GM15510 (cell line): Measurements from ENCODE around the gene THADA.

Experiments used
- POLR2A ChIP-seq: IDR thresholded peaks from 3 replicates; pipeline ENCODE4 v1.6.1; 2011; ENCODE audit warnings: borderline replicate concordance; ENCODE audit not compliant: insufficient read length; ENCODE audit errors: extremely low read depth

THADA gene

DNA sequence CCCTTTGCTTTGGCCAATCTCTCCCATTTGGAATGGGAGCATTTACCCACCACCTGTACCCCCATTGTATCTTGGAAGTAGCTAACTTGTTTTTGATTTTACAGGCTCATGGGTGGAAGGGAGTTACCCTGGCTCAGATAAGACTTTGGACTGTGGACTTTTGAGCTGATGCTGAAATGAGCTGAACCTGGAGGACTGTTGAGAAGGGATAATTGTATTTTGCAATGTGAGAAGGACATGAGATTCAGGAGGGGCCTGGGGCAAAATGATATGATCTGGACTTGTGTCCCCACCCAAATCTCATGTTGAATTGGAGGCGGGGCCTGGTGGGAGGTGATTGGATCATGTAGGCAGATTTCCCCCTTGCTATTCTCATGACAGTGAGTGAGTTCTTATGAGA, 310.9 kb downstream of the THADA start:
- TF ChIP-seq POLR2A, result no peak

DNA sequence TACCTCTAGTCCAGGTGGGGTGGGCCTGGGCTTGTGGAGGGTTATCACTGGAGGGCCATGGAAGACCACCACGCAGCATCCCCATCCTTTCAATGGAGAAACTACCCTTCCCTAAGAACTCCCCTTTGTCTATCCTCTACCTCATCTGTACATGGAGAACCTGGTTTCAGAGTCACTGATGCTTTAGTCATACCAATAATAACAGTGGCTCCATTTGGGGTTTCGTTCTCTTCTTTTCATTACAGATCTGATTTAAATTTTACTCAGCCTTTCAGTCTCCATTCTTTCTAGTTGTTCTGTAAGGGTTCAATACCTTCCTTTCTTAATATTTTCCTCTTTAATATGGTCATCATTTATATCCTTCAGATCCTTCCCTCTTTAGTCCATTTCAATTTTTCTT, 314.8 kb downstream of the THADA start:
- no peak for TF ChIP-seq POLR2A

- TF ChIP-seq POLR2A, result no peak
These were observed 316.5 kb downstream of the THADA start for GRCh38 chr2:43279317-43279840.

GRCh38 chr2:43278564-43279220, 317.1 kb downstream of the THADA start:
- TF ChIP-seq POLR2A, result no peak

DNA sequence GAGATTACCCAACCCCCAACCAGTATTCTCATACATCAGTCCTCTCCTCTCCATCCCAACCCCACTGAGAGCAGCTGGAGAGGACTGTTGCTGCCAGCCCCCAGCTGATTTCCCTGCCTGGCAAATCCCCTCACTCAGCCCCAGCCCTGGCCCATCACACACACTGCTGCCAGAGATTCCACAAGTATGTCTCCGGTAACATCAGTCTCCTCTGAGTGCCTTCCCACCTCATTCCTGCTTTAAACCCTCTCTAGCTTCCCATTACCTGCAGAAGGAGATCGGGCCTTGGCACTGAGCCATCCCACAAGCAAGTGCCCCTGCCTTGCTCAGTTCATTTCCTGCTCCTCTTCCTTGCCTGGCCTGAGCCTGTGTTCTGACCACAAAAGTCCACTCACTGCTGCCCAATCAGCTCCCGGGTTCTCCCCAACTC, 318.9 kb downstream of the THADA start:
- no peak for TF ChIP-seq POLR2A

DNA sequence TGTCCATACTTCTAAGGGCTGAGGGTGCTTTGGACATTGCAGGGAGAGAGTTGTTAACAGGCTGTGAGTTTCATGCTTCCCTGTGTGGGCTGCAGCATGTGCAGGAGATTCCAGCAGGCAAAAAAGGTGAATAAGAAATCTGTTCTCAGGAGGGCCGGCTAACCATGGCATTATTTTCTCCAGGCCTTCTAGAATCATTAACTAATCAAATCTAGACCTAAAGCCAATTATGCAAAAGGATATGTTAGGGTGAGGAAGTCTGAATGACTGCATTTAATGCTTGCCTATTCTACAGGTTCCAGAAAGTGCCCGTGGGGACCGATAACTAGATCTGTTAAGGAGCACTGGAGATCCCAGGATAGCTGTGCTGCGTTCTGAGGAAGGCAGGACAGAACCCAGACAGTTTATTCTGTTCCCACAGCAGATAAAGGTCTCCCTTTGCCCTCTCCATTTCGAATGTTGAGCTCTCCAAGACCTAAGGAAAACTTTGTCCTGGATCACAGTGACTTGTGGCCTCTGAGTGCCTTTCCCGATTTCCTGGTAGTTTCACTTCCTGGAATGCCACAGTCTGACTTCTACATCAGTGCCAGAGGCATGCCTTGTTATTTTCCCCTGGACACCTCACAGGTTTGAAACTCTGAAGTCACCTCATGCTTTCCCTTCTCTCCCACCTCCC, 319.4 kb downstream of the THADA start:
- TF ChIP-seq POLR2A, result no peak

DNA sequence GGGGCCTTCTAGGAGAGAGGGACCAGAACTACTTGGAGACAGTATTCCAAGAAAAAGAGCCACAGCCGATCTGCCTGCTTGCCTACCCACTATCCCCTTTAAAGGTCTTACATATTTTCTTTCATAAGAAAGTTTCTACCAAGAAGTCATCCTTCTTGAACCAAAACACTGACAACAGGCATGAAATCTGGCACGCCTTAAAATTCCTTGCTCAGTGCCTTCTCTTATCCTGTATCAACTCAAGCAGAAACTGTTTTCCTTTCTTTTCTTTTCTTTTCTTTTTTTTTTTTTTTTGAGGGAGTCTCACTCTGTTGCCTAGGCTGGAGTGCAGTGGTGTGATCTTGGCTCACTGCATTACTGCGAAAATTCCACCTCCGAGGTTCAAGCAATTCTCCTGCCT, 321.1 kb downstream of the THADA start:
- TF ChIP-seq POLR2A, result no peak

DNA sequence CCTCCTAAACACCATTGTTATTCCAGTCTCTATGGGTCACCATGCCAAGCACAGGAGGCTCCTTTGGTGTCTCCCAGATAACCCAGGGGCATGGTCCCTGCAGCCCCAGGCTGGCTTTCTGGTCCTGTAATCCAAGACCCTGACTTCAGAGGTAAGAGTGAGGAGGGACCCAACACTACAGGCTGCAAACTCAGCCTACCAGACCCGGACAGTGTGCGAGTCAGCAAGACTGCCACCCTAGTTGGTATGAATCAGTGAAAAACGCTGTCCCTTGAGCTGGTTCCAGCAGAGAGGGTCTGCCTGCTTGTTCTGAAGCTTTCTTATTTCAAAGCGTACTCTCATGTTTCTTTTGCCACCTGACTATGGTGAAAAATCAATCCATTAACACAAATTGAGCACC, 321.8 kb downstream of the THADA start:
- TF ChIP-seq POLR2A, result no peak

DNA sequence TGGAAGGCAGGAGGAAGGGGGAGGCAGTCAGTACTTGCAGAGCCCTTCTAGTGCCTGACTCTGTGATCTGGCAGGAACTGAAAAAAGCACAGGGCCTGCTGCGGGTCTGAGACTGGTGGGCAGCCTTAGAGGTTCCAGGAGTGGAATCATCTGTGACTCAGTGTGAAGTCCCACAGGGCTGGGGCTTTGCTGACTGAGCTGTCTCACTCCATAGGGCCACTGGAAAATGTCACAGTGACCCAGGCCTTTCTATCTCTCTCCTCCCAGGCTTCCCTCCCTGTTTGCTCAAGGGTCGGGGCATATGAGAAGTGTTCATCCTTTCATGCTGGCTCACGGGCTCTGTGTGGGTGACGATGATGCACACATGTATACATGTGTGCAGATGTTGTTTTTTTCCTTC, 322.3 kb downstream of the THADA start:
- no peak for TF ChIP-seq POLR2A

DNA sequence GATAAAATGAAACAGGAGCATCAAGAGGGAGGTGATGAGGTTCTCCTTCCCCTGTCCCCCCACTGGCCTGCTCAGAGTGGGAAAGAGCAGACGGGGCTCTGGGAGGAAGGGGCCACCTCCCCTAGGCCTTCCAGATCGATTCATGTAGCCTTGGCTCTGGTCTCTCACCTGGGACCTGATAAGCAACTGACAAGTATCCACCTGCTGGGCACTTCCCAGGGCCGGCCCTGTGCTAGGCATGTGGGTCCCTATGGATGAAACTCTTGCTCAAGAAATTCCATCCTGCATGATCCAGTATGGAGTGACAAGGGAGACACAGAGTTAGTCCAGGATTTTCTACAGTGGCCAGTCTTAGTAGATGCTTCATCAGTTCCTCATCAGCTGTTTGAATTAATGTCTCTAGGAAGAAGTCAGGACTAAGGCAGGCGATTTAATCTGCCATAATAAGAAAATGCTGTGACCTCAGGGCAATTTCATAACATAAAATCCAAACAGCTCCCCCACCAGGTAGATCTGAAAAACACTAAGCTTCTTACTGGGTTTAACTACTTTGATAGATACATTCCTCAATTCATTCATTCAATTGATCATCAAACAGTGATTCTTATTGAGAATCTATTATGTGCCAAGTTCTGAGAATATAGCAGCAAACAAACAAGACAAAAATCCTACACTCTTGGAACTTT, 324.8 kb downstream of the THADA start:
- no peak for TF ChIP-seq POLR2A

DNA sequence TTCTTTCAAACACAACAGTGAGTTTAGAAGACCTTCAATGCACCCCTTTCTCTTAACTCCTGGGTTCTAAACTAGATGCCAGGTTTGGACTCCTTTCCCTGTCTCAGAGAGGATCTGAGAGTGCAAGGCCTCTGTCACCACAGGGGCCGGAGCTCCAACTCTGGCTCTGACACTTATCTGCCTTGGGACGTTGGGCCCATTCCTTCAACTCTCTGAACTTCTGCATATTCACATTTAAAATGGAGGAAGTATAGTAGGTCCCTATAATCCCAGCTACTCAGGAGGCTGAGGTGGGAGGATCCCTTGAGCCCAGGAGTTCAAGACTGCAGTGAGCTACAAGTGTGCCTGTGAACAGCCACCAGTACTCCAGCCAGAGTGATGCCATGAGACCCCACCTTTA, 325.4 kb downstream of the THADA start:
- no peak for TF ChIP-seq POLR2A

- TF ChIP-seq POLR2A, result no peak
These were observed 326.1 kb downstream of the THADA start for GRCh38 chr2:43269706-43270105.

DNA sequence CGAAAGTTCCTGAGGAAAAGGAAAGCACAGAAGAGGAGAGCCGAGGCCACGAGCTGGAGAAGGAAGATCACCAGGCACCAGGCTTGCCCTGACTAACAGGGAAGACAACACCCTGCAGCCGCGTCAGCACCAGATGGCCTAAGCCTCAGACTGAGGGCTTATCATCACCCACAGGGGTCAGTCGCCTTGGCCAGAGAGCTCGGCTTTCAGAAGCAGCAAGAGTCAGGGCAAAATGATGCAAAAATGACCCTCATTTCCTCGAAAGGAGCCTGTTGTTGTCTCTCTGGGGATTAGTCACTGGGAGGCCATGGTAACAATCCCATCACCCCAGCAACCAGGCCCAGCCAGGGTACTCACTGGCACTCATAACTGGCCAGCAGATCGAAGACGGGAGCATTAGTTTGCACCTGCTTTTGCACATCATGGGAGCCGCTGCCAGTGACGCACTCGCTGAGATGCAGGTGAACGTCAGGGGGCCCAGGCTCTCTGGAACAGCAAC, 326.7 kb downstream of the THADA start:
- TF ChIP-seq POLR2A, result no peak

DNA sequence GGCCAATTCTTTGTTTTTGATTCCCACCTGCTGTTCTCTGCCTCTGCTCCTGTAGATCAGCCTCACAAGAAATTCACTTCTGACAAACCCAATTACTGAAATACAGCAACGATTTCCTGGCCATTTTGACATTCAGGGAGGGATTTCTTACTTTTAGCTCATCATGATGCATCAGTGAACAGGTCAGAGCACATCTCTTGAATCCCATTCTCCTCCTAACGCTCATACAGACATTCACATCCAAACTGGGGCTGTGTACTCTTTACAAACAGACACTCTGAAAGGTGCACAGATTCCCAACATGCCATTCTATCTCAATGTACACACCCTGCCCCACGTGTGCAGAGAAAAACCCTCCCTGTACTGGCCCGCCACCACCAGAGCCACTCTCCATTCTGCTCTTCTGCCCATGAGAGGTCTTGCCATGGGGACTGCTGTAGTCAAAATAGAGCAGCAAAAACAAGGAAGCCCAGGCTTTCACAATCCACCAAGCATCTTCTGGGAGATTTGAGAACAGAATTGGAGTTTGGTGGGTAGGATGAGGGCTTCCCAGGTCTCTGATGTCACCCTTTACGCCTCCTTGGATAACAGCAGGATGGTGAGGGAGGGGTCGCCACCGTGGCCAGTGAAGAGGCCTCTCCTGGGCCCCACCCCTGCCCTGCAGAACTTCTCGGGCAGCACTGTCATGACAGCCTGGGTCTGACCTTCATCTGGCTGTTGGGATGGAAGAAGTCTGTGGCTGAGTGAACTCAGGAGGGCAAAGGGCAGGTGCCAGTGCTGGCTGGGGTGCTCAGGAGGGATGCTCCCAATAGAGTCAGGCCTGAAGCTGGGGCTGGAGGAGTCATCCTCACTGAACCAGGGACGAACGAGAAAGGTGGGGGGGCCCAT, 327.5 kb downstream of the THADA start:
- TF ChIP-seq POLR2A, result no peak

DNA sequence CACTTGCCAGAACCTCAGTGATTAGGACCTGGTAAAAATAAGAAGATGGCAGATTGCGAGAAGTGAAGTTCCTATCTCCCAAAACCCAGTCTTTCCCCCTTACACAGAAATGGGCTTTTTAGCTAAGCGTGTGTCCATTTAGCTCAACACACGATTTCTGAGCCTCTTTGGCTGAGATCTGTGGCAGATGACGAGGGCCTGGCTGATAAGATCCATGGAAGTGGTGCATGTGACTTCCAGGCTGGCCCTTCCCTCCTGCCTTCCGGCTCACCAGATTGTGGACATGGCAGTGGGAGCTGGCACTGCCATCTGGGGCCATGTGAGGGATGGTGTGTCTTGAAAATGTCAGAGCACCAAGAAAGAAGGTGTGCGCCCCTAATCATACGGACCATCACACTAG, 328.5 kb downstream of the THADA start:
- no peak for TF ChIP-seq POLR2A

DNA sequence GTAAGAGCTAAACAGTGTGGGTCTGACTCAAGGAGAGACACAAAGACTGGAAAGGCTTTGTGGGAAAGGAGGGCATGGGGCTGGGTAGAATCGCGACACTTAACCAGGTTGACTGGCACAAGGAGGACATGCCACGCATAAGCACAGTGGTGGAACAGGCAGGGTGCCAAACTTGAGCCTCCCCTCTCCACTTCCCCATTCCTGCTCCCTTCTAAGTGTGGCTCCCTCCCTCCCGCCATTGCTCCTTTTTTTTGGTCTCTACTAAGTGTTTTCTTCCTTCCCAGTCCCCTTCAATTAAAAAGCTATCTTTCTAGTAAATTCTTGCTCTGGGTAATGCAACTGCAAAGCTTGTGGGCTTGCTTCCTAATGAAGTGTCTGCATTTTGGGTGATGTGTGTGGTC, 329.1 kb downstream of the THADA start:
- no peak for TF ChIP-seq POLR2A

GRCh38 chr2:43265421-43265820, 330.4 kb downstream of the THADA start:
- no peak for TF ChIP-seq POLR2A
